Measurements from ENCODE around the gene PRR5.

GRCh38 chr22:44726439-44726838 is 24.4 kb downstream of the PRR5 start:
- no peak for TF ChIP-seq ZNF274 (IDR thresholded peaks at IDR 0.05; ENCODE audit: low read depth, low read length)
- no peak for TF ChIP-seq SUZ12 (IDR thresholded peaks at IDR 0.05; ENCODE audit: extremely low read depth, insufficient read depth, insufficient read length)
